Measurements from ENCODE around the gene PKMYT1.

The PKMYT1 gene

GRCh38 chr16:2925951-2926649 is 54.1 kb downstream of the PKMYT1 start:
- no peaks in the 10 kb centered on the region for H3K36me3 ChIP-seq (ENCODE audit: insufficient read depth, low read length)
- H3K4me3 ChIP-seq (ENCODE audit: low read length, poor library complexity, severe bottlenecking): no peak overlapping the region
- H4K20me1 ChIP-seq (ENCODE audit: insufficient read depth, low read length, poor library complexity, severe bottlenecking): no peaks in the 10 kb centered on the region
- no peaks in the 10 kb centered on the region for H3K9me3 ChIP-seq (ENCODE audit: insufficient read depth, low read depth, low read length)
- TF ChIP-seq CTCF (conservative IDR thresholded peaks at IDR 0.05; ENCODE audit: low read length) (no peak), EZH2phosphoT487 (IDR thresholded peaks at IDR 0.05; ENCODE audit: borderline replicate concordance) (no peak)
- H3K9me2 ChIP-seq (replicated peaks; ENCODE audit: low read depth, low read length): no peaks in the 10 kb centered on the region
- no peak overlapping the region for H2AFZ ChIP-seq (ENCODE audit: low read length)
- H3K9ac ChIP-seq (ENCODE audit: low read depth, low read length, poor library complexity, severe bottlenecking): no peak overlapping the region
- H3K27me3 ChIP-seq (ENCODE audit: insufficient read depth, low read length, poor library complexity, severe bottlenecking): no peaks in the 10 kb centered on the region
- no peaks in the 10 kb centered on the region for H3K79me2 ChIP-seq (ENCODE audit: insufficient read depth, low read length)
- no peaks in the 10 kb centered on the region for H3F3A ChIP-seq (ENCODE audit: low read depth)
- no peaks in the 10 kb centered on the region for H3K4me1 ChIP-seq (ENCODE audit: insufficient read depth, low read length, poor library complexity, severe bottlenecking)
- H3K4me2 ChIP-seq (ENCODE audit: low read depth, low read length, poor library complexity, severe bottlenecking): no peak overlapping the region

GRCh38 chr16:2924901-2925755 is 55.1 kb downstream of the PKMYT1 start:
- no peak overlapping the region for H3K4me2 ChIP-seq (ENCODE audit: low read depth, low read length, poor library complexity, severe bottlenecking)
- H4K20me1 ChIP-seq (ENCODE audit: insufficient read depth, low read length, poor library complexity, severe bottlenecking): no peaks in the 10 kb centered on the region
- H3K9me2 ChIP-seq (replicated peaks; ENCODE audit: low read depth, low read length): no peaks in the 10 kb centered on the region
- no peaks in the 10 kb centered on the region for H3K79me2 ChIP-seq (ENCODE audit: insufficient read depth, low read length)
- no peaks in the 10 kb centered on the region for H3K9me3 ChIP-seq (ENCODE audit: insufficient read depth, low read depth, low read length)
- TF ChIP-seq CTCF (conservative IDR thresholded peaks at IDR 0.05; ENCODE audit: low read length) (no peak), EZH2phosphoT487 (IDR thresholded peaks at IDR 0.05; ENCODE audit: borderline replicate concordance) (no peak)
- H3K4me1 ChIP-seq (ENCODE audit: insufficient read depth, low read length, poor library complexity, severe bottlenecking): no peaks in the 10 kb centered on the region
- no peaks in the 10 kb centered on the region for H3F3A ChIP-seq (ENCODE audit: low read depth)
- no peak overlapping the region for H3K4me3 ChIP-seq (ENCODE audit: low read length, poor library complexity, severe bottlenecking)
- no peaks in the 10 kb centered on the region for H3K27me3 ChIP-seq (ENCODE audit: insufficient read depth, low read length, poor library complexity, severe bottlenecking)
- no peak overlapping the region for H2AFZ ChIP-seq (ENCODE audit: low read length)
- no peak overlapping the region for H3K9ac ChIP-seq (ENCODE audit: low read depth, low read length, poor library complexity, severe bottlenecking)
- no peaks in the 10 kb centered on the region for H3K36me3 ChIP-seq (ENCODE audit: insufficient read depth, low read length)

DNA sequence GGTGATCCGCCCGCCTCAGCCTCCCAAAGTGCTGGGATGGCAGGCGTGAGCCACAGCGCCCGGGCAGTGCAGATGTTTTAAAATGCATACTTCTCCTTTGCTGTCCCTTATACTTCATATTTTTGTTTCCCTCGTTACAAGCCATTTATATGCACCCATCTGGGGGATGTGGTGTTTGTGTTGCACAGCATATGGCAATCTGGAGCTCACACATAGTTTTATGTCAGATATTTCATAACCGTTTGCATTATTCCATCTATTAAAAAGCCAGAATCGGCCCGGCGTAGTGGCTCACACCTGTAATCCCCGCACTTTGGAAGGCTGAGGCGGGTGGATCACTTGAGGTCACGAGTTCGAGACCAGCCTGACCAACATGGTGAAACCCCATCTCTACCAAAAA is 56.8 kb downstream of the PKMYT1 start:
- Histone ChIP-seq H3K27me3 (ENCODE audit: insufficient read depth, low read length, poor library complexity, severe bottlenecking) (no peaks in the 10 kb centered on the region), H3F3A (ENCODE audit: low read depth) (no peaks in the 10 kb centered on the region), H2AFZ (ENCODE audit: low read length) (no peak overlapping the region), H3K36me3 (ENCODE audit: insufficient read depth, low read length) (no peaks in the 10 kb centered on the region), H3K79me2 (ENCODE audit: insufficient read depth, low read length) (no peaks in the 10 kb centered on the region), H3K9me3 (ENCODE audit: insufficient read depth, low read depth, low read length) (no peaks in the 10 kb centered on the region), H3K4me3 (ENCODE audit: low read length, poor library complexity, severe bottlenecking) (no peak overlapping the region), H3K4me1 (ENCODE audit: insufficient read depth, low read length, poor library complexity, severe bottlenecking) (no peaks in the 10 kb centered on the region), H3K9me2 (replicated peaks; ENCODE audit: low read depth, low read length) (no peaks in the 10 kb centered on the region), H3K4me2 (ENCODE audit: low read depth, low read length, poor library complexity, severe bottlenecking) (no peak overlapping the region), H4K20me1 (ENCODE audit: insufficient read depth, low read length, poor library complexity, severe bottlenecking) (no peaks in the 10 kb centered on the region), H3K9ac (ENCODE audit: low read depth, low read length, poor library complexity, severe bottlenecking) (no peak overlapping the region)
- TF ChIP-seq EZH2phosphoT487 (IDR thresholded peaks at IDR 0.05; ENCODE audit: borderline replicate concordance): no peak
- TF ChIP-seq CTCF (conservative IDR thresholded peaks at IDR 0.05; ENCODE audit: low read length): no peak
